Lung microvascular endothelial cell (primary cell): ENCODE results near the gene DMXL1. TPM values are rescaled to one million over a fixed set of nuclear protein-coding genes. Genes with fewer than 3 reads are reported as not detected.
A peak's percentile ranks its signal among the peaks of the same experiment; 100 is the strongest.
"Not testable (repeated sequence)": the region's sequence is repeated elsewhere in the genome, so short reads cannot be mapped to it uniquely, and the experiment has no call there.

Experiments
- DNase-seq, 2 donors: peaks; one replicate each; pipeline versions ENCODE4 v3.0.0 to v3.0.0-alpha.2; 2010; ENCODE audit warnings: low read depth in 2 of 2
- total RNA-seq: library from RNA; depleted of rRNA; stranded (reverse); fragments of >200 nt; gene quantifications from 2 replicates; pipeline ENCODE4 v1.2.1, GENCODE V29; 2014

The DMXL1 gene
- total RNA-seq, 1 donor from 2014 or later = 21.8 TPM

DNA sequence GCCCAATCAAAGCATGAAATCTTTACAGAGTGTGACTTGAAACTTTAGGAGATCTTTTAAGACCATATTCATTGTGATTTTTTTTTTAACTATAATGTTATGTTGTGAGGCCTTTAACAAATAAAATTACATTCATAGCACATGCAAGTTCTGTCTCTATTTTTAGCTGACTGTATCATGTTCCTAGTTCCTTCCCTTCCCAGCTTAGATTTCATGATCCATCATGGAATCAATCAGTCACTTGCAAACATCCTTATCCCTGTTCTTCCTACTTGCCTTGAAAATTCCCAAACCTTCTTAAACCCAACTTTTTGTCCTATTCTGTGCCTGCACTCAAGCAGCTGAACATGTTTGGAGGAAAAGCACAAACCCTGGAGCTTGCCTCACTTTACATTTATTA lies 141.8 kb downstream of the DMXL1 start:
- no peak for DNase-seq

DNA sequence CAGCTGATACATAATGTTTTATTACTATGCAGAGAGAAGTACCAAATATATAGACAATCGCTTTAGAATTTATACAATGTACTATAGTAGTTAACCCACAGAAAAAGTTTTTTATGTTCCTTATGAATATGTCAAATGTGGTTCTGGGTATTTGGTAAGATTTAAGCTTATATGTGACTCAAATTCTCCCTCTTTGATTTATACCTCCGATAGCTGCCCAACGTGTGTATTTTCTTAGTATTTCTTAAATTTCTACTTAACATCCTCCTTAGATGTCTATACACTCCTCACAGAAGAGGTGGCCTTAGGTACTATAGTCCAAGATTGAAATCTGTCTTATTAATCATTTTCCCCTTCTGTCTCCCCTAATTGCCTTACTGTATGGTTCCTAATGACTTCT lies 146.3 kb downstream of the DMXL1 start:
- no peak for DNase-seq

DNA sequence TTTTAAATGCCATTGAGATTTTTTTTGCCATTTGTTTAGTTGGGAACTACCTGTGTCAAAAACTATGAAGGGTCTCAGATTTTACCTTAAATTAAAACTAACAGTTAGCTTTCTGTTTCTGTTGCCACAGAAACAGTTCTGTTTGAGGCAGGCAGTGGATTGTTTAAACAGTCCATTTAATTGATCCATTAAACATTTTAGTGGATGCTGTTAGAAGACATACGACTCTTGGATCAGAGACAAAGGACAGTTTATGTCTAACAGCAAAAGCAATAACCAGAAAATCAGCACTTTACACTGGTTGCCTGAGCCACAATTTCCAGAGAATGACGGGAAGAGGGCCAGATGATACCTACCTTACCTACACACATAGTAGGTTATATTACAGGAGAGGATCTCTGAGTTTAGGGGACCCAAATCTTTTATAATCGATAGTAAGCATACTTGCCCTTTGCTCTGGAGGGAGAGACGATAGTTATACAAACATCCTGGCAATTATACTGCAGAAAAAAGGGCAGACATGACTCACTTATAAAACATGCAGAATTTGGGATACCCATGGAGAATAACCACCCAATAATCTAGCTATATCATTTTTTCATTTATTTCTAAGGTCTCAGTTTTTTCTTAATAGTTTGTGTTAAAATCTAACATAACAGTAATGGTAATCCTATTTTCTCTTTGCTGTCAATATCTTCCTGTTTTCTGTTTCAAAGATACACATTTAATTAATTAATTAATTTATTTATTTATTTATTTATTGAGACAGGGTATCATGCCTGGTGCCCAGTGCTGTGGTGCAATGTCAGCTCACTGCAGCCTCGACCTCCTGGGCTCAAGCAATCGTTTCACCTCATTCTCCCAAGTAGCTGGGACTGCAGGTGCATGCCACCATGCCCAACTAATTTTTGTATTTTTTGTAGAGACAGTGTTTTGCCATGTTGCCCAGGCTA lies 148.2 kb downstream of the DMXL1 start:
- DNase-seq = peak in 1 of 2 donors; percentile 0

DNA sequence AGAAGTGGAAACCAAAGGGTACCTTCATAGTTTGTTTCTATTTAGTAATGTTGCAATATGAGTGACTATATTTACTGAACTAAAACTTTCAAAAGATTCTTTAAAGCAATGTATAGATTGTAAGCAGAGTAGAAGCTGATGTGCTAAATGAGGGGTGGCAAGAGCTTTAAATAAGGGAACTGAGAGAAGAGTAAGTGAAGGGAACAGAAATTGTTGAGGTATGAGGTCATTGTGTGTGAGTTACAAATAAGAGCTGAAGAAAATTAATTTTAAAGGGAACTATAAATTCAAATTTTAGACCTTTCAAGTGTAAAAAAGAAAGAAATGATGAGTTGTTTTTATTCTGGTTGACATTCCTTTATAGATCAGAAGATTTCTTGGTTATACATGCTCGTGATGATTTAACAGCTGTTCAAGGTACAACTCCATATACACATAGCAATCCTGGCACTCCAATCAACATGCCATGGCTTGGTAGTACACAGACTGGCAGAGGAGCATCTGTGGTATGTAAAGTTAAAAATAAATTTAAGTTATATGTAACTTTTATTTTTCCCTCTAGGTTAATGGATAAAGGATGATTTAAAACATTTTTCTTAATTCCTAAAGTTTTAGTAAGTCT lies 149.8 kb downstream of the DMXL1 start:
- no peak for DNase-seq

DNA sequence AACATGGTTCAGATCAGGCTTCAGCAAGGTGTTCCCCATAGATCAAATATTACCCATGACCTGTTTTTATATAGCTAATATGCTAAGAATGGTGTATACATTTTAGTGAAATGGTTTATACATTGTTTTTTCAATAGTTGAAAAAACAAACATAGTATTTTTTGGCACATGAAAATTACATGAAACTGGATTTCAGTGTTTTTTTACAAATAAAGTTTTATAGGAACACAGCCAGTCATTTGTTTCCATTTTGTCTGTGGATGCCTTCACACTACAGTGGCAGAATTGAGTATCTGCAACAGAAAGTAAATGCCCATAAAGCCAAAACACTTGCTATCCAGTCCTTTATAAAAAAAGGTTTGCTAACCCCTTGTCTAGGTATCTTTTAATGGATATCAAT lies 150.4 kb downstream of the DMXL1 start:
- DNase-seq = no peak

DNA sequence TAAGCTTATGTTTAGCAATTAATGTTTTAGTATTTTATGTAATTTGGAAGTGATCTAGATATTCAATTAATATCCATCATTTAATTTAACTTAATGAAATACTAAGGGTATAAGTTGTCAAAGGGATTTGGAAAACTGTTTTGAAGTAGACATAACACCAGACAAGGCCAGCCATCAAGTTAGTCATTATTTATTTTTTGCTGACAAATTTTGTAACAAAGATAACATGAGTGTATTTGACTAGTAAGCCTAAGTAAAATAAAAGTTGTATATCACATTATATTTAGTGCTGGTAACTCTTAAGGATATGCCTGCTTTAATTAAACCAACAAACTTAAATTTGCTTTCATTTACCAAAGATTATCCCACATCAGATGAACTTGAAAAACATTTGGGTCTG lies 159.1 kb downstream of the DMXL1 start:
- DNase-seq = no peak

DNA sequence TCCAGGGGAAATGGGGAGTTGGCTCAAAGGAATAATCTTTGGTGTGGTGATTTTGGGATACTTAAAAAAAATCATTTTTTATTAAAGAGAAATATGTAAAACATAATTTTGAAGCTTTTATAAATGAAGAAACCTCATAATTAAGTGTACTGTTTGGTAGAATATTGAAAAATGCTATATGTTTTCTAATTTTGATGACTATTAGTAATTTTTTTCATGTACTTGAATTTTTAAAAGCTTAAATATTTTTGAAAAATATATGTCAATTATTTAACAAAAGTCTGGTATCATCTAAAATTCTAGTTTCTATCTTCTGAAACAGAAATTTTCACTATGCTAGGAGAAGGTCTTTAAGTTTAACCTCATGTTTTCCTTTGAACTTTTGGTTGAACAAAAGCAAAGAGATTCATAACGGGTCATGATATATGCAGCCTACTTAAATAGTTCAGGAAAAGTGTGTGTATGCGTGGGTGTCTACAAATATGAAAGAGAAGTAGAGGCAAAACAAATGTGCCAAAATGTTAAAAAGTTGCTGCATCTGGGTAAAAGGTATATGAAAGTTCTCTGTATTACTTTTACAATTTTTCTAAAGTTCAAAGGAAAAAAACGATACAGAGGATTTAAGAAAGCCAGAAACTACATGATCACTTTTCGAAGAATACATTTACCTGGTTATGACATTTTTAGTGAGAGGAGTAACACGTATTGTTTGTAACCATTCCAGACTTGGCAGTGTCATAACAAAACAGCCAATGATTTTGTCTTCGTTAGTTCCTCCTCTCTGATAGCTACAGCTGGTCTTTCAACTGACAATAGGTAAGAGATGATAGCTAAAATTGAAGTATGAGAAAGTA lies 167.6 kb downstream of the DMXL1 start:
- DNase-seq = no peak

DNA sequence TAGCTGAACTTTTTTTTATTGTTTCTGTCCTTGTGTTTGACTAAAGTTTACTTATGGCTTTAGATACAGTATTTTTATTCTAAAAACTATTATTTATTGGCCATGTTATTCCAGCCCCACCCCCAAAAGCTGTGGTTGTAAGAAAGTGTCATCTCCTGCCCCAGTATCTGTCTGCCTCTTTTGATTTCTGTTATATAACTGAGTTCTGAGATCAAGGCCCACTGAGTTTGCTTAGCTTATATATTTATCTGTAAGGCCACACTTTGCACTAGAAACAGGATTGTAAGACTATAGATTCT lies 168.2 kb downstream of the DMXL1 start:
- no peak for DNase-seq

DNA sequence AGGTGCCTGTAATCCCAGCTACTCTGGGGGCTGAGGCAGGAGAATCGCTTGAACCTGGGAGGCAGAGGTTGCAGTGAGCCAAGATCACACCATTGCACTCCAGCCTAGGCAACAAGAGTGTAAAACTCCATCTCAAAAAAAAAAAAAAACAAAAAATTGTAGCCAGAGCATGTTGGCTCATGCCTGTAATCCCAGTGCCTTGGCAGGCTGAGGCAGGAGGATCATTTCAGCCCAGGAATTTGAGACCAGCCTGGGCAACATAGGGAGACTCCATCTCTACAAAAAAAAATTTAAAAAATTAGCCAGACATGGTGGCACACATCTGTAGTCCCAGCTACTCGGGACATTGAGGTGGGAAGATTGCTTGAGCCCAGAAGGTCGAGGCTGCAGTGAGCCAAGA lies 168.9 kb downstream of the DMXL1 start:
- DNase-seq = not testable (repeated sequence)

DNA sequence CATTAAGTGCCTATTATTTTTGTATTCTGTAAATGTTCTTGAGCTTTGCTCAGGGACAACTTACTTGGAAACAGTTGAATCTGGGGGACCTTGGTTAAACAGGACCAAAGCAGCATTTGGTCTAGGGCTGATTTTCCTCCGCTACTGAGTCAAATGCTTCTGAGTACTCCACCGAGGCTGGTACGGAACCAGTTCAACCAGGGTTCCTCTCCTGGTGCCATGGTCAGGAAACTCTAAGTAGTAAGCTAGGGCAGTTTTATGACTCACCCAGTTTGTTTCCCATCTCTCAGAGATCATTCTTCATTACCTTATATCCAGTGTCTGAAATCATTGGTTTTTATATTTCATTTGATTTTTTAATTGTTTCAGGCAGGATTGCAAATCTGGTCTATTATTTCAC lies 173.0 kb downstream of the DMXL1 start:
- peak in 1 of 2 donors; percentile 4 for DNase-seq

DNA sequence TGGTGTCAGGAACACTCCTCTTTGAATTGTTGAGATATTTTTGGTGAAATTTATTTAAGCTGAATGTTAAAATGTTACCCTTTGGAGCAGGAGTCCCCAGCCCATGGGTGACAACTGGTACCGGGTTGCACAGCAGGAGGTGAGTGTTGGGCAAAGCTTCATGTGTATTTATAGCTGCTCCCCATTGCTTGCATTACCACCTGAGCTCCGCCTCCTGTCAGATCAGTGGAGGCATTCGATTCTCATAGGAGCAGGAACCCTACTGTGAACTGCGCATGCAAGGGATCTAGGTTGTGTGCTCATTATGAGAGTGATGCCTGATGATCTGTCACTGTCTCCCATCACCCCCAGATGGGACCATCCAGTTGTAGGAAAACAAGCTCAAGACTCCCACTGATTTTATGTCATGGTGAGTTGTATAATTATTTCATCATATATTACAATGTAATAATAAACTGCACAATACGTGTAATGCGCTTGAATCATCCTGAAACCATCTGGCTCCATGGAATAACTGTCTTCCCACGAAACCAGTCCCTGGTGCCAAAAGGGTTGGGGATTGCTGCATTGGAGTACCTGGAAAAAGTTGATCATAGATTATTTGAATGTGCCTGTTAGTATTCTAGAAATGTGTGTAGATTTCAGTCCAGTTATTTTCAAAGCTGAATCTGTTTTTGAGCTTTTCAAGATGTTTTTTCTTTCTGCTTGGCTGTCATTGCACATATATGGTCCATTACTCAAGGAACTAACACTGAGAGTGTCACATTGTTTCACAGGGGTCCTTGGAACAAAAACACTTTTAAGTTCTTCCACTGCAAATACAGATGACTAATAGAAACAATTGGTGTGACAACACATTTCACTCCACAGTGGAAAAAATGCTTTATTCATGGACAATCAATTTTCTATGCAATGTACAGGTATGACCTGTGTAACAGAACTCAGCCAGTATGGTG lies 180.3 kb downstream of the DMXL1 start:
- DNase-seq = no peak

DNA sequence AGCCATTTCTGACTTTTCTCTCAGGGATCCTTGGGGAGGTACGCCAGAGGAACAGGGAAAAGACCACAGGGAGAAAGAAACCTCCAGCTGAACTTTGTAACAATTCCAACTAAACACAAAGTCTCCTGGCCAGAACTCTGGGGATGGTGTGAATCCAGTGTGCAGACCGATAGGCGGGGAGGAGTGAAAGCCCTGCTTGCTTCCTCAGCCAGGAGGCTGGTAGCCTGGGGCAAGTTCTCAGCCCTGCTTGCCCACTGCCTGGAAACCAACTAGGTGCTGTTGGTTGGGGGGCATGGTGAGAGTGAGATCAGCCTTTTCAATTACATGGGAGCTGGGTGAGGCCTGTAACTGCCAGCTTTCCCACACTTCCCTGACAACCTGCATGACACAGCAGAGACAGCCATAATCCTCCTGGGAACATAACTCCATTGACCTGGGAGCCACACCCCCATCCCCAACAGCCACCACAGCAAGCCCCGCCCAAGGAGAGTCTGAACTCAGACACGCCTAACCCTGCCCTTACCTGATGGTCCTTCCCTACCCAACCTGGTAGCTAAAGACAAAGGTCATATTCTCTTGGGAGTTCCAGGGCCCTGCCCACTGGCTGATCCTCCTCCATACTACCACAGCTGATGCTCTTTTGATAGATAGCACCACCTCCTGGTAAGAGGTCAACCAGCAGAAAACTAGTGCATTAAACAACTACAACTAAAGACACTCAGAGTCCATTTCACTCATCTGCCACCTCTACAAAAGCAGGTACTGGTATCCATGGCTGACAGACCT lies 184.9 kb downstream of the DMXL1 start:
- DNase-seq = peak; percentile 31 to 38

DNA sequence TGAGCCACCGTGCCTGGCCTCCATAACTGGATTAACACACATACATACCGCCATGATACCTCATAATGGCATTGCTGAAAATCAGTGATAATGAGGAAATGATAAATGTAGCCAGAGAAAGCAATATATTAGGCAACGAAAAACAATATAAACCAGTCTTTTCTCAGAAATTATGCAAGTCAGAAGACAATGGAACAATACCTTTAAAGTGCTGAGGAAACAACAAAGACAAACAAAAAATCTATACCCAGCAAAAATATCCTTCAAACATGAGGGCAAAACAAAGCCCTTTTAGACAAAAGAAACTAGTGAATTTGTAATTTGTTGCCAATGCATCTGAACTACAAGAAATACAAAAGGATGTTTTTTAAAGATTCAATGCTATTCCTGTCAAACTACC lies 186.7 kb downstream of the DMXL1 start:
- no peak for DNase-seq

DNA sequence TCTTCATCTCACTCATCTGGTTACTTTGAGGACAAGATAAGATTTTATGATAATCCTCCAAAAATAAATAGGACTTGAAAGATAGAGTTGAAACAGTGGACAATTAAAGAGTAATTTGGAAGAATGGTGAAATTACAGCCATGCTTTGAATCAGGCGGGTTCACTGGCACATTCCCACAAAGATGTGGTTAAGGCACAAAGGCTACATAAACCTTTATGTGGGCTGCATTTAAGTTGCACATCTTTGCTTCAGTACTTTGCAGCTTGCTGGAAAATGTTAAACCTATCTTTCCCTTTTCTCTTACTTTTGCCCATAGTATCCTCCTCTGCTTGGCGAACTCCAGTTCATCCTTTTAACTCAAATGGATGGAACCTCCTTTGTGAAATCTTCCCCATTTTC lies 192.8 kb downstream of the DMXL1 start:
- no peak for DNase-seq

DNA sequence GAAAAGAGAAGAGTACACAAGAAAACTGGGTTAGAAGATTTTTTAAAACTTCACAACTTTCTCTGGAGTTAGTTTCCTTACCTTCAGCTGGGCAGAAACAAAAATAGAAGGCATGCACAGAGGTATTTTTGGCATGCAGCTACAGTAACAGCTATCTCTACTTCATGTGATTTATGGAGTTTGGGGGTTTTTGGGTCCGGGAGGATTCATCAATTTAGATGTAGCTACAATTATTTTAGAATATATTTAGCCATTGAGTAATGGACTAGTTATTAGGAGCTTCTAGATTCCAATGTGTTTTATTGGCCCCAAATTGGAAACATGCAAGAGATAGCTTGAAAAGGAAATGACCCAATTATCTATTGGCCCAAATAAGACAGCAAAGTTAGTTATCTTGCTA lies 193.3 kb downstream of the DMXL1 start:
- no peak for DNase-seq

DNA sequence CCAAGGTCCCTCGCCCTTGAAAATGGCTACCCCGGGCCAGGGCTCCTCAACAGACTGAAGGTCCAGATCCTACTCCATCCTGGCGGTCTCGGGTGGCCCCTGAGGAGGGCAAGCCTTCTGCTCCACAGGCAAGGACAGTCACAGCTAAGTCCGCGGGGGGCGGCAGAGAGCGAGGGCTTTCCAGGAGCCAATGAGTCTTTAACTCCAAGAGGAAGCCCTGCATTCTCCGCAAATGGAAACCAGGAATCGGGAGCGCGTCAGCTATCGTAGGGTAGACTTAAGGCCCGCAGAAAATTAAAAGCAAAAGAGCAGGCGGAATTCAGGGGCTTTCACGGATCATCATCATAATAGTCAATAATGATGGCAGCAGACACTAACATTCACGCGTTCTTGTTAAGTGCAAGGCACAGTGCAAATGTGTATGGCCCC lies 197.1 kb downstream of the DMXL1 start:
- DNase-seq = peak; percentile 95 to 98

DNA sequence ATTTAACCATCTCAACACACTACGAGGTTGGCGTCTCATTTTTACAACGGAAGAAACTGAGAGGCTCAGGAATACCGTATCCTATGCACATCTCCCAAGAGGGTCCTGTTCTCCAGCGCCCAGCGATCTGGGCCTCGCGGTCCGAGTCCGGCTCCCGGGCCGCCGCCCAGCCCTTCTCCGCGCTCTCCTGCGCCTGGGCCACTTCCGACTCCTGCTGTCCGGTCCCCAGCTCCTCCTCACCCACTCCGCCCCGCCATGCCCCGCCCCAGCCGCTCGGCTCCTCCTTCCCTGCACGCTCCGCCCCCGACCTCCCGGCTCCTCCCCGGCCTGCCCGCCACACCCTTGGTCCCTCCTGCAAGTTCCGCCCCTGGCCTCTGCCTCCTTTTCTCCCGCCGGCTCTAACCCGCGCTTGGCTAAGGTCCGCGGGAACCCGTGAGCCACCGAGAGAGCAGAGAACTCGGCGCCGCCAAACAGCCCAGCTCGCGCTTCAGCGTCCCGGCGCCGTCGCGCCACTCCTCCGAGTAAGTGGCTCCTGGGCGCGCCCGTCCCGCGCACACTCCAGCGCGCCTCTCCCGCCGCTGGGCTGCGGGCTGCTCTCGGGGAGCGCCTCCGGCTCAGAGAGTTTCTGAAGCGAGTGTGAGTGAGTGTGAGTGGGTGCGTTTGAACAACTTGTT lies 197.6 kb downstream of the DMXL1 start:
- peak; percentile 92 to 94 for DNase-seq

DNA sequence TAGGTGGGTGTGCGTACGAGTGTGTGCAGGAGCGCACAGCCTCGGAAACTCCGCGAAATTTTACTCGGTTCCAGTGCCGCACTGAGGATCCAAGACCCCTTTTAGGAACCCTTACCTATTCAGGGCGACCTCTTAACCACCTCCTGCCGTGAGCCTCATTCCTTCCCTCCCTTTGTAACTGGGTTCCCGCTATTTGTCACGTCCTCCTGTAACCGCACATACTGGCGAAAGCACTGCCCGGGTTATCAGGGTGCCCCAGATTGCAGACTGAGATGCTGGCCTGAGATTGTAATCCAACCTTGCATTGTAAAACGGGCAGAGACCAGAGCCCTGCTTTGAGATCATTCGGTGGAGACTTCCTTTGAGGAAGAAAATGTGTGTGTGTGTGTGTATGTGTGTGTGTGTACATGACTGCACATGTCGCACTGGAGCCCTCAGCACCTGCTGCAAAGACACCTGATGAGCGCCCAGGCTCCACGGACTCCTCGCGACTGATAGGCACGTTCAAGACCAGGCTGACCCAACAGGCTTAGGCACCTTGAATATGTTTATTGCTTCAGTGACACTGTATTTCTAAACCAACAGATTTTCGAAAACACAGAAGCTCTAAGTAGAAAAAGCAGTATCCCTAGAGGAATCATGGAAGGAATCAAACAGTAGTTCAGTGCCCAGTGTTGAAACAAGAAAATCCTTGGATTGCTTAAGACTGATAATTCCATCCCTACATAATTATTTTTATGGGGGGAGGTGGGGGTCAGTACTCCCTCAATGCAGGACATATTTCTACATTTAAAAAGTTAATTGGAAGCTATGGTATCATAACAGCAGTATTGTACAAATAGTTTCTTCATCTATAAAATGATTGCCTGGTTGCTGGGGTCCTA lies 198.4 kb downstream of the DMXL1 start:
- DNase-seq = peak; percentile 19 to 50

DNA sequence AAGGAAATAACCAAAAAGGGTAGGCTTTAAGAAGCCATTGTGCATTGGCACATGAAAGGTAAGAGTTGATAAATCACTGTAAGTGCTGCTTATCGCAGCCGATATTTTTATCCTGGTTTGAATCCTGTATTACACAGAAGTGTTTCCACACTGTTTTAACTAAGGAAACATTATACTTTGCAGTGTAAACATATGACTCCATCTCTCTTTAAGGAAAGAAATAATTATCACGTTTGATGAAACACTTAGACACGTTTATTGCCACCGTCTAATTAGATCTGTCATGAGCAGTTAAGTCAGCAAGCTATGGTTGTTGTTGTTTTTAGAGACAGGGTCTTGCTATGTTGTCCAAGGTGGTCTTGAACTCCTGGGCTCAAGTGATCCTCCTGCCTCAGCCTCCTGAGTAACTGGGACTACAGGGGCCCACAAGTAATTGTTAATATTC lies 199.3 kb downstream of the DMXL1 start:
- DNase-seq = no peak
